Activated CD8-positive, alpha-beta memory T cell treated with anti-CD3 and anti-CD28 coated beads for 36 hours (primary cell): ENCODE results near the gene IKZF4. TPM values are rescaled to one million over a fixed set of nuclear protein-coding genes. Genes with fewer than 3 reads are reported as not detected.
"Not testable (repeated sequence)": the region's sequence is repeated elsewhere in the genome, so short reads cannot be mapped to it uniquely, and the experiment has no call there.

ENCODE experiments used
- CTCF ChIA-PET: fragments of 350-600 bp; sonication (Branson Sonifier 250); formaldehyde crosslinking; loops from one replicate; lab custom pipeline; 2021; ENCODE audit warnings: antibody characterized with exemption; lab: Charles Lee
- POLR2A ChIA-PET: fragments of 350-600 bp; sonication (Branson Sonifier 250); formaldehyde crosslinking; loops from one replicate; lab custom pipeline; 2021; ENCODE audit warnings: antibody characterized with exemption; lab: Charles Lee
- total RNA-seq, 2 experiments: library from RNA; stranded (reverse); gene quantifications; one replicate each; pipeline ENCODE4 v1.2.3, GENCODE V29; 2021

Gene IKZF4
- total RNA-seq, 2 experiments from 2014 or later, result 14.2 to 15.1 TPM

DNA sequence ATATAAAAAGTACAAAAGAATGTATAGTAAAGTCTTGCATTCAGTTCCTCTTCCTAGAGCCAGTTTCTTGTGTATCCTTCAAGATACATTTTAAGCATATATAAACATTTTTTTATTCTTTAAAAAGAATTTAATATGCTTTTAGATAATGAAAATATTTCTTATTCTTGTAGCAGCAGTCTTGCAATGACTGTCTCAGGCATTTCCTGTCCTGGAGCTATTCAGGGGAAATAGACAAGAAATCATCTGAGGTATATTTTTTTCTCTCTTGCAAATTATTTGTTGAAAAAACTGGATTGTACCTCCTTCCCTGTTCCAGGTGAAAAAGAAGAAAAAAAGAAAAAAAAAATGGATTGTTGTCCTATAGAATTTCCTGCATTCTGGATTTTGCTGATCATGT is 42.2 kb downstream of the IKZF4 start:
- ChIA-PET CTCF (no interaction called here), POLR2A (no interaction called here)

DNA sequence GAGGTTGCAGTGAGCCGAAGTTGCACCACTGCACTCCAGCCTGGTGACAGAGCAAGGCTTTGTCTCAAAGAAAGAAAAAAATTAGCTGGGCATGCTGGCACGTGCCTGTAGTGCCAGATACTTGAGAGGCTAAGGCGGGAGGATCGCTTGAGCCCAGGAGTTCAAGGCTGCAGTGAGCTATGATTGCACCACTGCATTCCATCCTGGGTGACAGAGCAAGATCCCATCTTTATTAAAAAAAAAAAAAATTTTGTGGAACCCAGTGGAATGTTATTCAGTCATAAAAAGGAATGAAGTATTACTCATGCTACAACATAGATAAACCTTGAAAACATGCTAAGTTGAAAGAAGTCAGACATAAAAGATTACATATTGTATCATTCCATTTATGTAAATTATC is 50.8 kb downstream of the IKZF4 start:
- ChIA-PET CTCF (no interaction called here), POLR2A (interaction anchor here (0.5 kb wide), 1 partner anchor 28 kb away, joined by 4 read pairs; no protein-coding TSS in a partner anchor)

DNA sequence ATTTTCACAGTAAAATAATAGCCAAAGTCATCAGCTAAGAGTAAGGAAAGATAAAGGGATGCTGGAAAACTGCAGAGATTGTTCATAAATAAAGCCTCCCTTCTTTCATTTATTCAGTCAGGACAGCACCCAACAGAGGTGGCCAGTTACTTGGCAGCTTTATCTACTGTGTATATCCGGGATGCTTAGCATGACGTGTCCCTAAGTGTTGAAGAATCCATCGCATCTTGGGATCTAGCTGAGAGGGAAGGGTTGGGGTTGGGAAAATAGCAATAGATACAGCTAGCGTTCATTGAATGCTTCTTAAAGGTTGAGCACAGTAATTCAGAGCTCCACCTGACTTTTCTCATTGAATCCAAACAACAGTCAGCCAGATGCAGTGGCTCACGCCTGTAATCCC is 53.6 kb downstream of the IKZF4 start:
- ChIA-PET POLR2A (no interaction called here), CTCF (no interaction called here)

DNA sequence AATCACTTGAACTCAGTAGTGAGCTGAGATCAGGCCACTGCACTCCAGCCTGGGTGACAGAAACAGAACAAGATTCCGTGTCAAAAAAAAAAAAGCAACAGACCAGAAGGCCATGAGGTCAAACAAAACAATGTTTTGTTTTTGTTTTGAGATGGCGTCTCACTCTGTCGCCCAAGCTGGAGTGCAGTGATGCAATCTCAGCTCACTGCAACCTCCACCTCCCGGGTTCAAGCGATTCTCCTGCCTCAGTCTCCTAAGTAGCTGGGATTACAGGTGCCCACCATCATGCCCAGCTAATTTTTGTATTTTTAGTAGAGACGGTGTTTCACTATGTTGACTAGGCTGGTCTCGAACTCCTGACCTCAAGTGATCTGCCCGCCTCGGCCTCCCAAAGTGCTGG is 57.1 kb downstream of the IKZF4 start:
- CTCF ChIA-PET, result interaction anchor here (0.6 to 1.1 kb wide), 3 partner anchors 34 to 334 kb away, joined by 3 read pairs; no protein-coding TSS in a partner anchor
- POLR2A ChIA-PET, result not testable (repeated sequence)

DNA sequence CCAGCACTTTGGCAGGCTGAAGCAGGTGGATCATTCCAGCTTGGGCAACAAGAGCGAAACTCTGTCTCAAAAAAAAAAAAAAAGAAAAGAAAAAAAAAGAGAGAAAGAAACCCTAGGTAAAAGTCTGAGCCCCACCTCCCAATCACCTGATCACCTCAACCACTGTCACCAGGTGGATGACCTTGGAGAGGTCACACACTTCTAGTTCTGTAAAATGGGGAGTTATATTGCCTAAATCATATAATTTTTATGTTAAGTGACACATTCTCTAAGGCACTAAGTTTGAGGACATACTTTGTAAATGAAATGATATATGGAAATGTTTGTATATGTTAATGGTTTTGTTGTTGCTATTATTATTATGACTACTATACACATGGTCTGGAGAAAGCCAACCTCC is 57.6 kb downstream of the IKZF4 start:
- CTCF ChIA-PET, result interaction anchor here (0.6 to 1.5 kb wide), 3 partner anchors 23 to 334 kb away, joined by 3 to 5 read pairs (median 3); no protein-coding TSS in a partner anchor
- POLR2A ChIA-PET, result no interaction called here

DNA sequence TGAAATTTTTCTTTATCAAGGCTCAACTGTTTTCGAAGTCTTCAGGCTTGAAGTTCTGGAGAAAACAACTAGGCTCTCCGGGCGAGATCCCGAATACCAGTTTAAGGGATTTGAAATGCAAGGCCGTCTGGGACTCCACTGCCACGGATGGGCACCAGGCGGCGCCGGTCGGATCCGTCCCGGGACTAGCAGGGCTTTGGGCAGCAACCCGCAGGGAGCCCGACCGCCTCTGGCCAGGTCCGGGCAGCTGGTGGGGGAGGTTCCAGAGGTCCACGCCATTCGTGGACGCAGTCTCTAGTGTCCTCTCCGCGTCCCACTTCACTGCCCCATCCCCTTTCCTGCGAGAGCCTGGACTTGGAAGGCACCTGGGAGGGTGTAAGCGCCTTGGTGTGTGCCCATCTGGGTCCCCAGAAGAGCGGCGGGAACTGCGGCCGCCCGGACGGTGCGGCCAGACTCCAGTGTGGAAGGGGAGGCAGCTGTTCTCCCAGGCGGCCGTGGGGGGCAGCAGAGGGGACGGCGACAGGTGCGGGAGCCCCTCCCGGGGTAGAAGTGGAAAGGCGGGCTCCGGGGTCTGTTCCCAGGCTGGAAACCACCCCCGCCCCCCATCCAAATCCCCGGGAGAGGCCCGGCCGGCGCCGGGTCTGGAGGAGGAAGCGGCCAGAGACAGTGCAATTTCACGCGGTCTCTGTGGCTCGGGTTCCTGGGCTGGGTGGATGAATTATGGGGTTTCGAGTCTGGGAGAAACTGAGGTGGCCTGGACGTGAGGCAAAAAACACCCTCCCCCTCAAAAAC is 58.3 kb downstream of the IKZF4 start:
- ChIA-PET CTCF (interaction anchor here (0.8 to 3.0 kb wide), 5 partner anchors 23 to 110 kb away, joined by 3 to 20 read pairs (median 5); partner anchors contain the start of genes PA2G4, RAB5B and SMARCC2), POLR2A (interaction anchor here (0.6 to 1.0 kb wide), 2 partner anchors 25 to 59 kb away, joined by 3 read pairs; partner anchors contain the start of gene PA2G4)

DNA sequence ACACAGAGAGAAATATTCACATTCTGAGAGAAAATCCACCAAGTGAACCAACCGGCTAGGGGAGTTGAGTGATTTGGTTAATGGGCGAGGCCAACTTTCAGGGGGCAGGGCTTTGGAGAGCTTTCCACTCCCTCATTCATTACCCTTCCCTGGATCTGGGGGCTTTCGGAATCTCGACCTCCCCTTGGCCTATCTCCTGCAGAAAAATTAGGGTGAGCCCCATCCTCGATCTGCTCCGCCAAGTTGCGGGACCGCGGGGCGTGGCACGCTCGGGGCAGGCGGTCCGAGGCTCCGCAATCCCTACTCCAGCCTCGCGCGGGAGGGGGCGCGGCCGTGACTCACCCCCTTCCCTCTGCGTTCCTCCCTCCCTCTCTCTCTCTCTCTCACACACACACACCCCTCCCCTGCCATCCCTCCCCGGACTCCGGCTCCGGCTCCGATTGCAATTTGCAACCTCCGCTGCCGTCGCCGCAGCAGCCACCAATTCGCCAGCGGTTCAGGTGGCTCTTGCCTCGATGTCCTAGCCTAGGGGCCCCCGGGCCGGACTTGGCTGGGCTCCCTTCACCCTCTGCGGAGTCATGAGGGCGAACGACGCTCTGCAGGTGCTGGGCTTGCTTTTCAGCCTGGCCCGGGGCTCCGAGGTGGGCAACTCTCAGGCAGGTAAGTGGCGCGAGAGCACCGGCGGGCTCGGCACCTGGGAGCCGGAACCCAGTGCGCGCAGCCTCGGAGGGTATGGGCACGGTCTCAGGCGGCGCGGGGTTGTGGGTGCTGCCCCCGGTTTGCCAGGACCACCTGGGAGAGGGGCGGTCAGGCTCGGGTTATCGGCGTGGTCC is 59.1 kb downstream of the IKZF4 start, which contains the start of gene ERBB3:
Gene ERBB3 (plus strand): TSS at position 443 of the 833 bp plus-strand sequence. CDS start 136 bp downstream, at position 579.
- POLR2A ChIA-PET, result interaction anchor here (0.6 to 1.0 kb wide), 3 partner anchors 24 to 60 kb away, joined by 3 read pairs; partner anchors contain the start of gene PA2G4
- CTCF ChIA-PET, result interaction anchor here (0.6 to 3.0 kb wide), 5 partner anchors 22 to 133 kb away, joined by 4 to 20 read pairs (median 5); partner anchors contain the start of genes PA2G4 and SMARCC2

DNA sequence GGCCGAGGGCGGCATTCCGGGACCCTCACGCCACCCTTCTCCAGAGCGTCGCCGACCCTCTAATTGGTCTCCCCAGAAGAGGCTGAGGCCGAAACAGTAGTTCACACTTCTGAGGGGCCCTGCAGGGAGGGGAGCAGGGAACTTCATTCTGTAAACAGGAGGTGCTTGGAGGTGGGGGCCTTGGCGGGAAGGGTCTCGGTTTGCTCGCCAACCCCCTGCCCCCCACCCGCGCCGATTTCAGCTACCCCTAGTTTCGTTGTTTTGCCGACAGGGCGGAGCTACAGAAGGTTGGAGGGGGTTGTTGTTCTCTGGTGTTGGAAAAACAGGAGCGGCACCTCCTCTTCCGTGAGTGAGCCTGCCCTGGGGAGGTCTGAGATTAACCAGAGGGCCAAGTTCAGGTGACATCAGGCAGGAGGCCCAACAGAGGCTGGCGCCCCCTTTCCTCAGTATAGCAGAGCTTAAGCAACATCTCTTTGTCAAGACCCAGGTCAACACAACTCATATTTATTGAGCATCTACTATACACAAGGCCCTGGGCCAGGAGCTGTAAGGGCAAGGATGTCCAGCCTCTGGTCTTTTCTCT is 59.8 kb downstream of the IKZF4 start:
- ChIA-PET CTCF (interaction anchor here (0.6 to 3.0 kb wide), 3 partner anchors 24 to 132 kb away, joined by 3 to 20 read pairs (median 4); partner anchors contain the start of gene PA2G4), POLR2A (no interaction called here)

DNA sequence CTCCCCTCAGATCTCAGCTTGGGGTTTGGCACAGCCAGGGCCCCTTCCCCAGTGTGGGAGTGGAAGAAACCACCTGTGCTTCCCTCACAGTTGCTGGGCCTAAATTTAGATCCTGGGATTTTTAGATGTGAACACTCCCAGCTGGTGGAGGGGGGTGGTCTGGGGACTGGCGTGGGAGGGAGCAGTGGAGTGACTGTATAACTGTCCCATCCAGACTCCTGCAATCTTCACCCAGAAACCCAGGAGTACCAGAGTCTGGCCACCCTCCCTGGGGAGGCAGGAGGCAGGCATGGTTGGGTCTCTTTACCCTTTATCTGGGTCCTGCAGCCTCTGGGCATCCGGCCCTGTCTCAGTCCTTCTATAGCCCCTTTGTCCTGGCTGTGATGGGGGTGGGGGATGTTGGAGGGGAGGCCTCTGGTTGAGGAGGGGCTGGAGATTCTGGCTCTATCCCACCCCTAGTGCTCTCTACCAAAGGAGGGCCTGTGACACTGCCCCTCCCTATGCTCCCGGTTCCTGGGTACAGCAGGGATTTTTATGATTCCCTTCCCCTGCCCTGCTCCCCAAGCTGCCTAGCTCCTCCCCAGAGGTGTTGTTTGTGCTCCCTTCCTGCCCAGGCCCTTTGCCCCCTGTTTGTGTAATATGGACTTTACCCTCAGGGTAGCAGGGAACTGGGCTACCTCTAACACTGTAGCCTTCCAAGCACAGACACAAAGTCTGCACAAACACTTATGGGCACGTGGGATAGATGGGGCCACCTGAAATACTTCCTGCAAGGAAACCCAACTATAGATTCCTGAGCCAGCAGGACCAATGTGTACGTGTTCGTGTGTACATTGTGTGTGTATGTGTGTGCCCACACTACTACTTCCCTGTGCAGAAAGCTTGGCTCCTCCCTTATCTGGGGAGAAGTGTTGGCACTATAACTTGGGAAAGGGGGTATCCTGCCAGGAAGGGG is 60.8 kb downstream of the IKZF4 start:
- ChIA-PET CTCF (interaction anchor here (0.6 to 3.0 kb wide), 4 partner anchors 23 to 1585 kb away, joined by 3 to 20 read pairs (median 3); partner anchors contain the start of gene PA2G4), POLR2A (no interaction called here)

DNA sequence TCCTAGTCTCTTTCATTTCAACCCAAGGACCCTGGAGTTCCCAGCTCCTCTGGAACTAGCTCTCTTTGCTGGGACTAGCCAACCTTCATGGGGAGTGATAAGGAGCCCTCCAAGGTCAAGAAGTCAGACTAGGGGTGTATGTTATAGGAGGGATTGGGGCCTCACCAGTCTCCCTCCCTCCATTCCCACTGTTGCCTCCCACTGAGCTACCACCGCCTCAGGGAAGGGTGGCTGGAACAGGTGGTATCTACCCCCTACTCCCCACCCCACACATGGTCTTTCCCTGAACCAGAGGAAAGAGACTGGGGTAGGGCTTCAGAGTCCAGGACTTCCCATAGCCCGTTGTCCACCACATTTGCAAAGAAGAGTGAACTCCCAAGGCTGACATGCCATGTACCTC is 61.5 kb downstream of the IKZF4 start:
- ChIA-PET CTCF (no interaction called here), POLR2A (no interaction called here)

DNA sequence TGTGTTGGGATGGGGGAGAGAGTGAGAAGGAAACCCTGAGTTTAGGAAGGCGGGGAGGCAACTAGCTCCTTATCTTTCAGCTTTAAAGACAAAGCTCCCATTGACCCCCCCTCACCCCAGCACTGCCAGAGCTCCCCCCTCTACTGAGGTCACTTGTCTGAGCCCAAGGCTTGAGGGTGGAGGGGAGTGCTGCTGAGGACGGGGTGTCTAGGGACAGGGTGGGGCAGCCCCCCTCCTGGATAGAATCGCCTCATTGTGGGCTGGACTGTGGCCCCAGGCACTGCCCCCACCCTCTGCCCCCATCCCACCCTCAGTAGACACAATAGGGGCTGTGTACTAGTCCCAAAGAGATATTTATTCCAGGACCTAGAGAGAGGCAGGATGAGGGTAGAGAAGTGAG is 62.1 kb downstream of the IKZF4 start:
- CTCF ChIA-PET, result no interaction called here
- POLR2A ChIA-PET, result no interaction called here

DNA sequence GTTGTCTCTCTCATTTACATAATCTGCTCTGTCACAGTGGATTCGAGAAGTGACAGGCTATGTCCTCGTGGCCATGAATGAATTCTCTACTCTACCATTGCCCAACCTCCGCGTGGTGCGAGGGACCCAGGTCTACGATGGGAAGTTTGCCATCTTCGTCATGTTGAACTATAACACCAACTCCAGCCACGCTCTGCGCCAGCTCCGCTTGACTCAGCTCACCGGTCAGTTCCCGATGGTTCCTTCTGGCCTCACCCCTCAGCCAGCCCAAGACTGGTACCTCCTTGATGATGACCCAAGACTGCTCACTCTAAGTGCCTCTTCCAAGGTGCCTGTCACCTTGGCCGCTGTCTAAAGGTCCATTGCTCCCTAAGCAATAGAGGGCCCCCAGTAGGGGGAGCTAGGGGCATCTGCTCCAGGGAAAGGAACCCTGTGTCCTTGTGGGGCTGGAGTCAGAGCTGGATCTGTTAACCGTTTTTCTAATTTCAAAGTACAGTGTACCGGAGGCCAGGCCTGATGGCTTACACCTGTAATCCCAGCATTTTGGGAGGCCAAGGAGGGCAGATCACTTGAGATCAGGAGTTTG is 64.2 kb downstream of the IKZF4 start:
- ChIA-PET POLR2A (interaction anchor here (1.6 kb wide), 1 partner anchor 19 kb away, joined by 4 read pairs; the partner anchor contains the start of gene PA2G4), CTCF (interaction anchor here (0.8 to 1.4 kb wide), 7 partner anchors 11 to 75 kb away, joined by 3 to 7 read pairs (median 3); partner anchors contain the start of gene PA2G4)

DNA sequence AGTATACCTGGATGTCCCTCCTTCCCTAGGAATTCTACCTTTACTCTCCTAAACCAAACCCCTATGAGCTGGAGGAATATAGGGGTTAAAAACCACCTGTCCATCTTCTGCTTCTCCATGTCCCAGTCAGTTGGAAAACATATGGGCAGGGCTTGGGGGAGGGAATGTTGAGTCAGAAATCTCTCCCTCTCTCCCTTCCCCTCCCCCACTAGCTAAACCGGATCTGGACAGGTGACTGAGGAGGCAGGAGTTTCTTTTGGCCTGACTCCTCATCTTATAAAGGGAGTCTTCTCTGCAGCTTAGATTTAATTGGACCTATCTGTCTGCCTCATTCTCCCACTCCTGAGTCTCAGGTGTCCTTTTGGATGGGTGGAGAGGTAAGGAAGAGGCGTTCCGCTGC is 65.3 kb downstream of the IKZF4 start:
- CTCF ChIA-PET, result interaction anchor here (0.5 to 1.4 kb wide), 4 partner anchors 19 to 348 kb away, joined by 3 to 4 read pairs (median 4); no protein-coding TSS in a partner anchor
- POLR2A ChIA-PET, result interaction anchor here (0.6 kb wide), 1 partner anchor 66 kb away, joined by 4 read pairs; the partner anchor contains the start of gene MYL6B

DNA sequence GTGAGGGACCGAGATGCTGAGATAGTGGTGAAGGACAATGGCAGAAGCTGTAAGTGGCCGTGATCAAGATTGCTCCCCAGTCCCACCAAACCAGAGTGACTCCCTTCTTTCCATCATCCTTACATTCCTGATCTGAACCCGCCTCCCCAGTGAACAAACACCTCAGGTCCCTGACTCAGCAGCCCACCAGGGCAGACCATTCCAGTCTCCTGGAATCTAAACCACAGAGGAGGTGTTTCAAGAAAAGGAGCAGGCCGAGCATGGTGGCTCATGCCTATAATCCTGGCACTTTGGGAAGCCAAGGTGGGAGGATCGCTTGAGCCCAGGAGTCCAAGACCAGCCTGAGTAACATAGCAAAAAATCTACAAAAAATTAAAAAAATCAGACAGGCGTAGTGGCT is 65.8 kb downstream of the IKZF4 start:
- CTCF ChIA-PET, result interaction anchor here (0.5 to 1.4 kb wide), 5 partner anchors 20 to 348 kb away, joined by 3 to 4 read pairs (median 3); no protein-coding TSS in a partner anchor
- POLR2A ChIA-PET, result interaction anchor here (0.6 kb wide), 1 partner anchor 65 kb away, joined by 4 read pairs; the partner anchor contains the start of gene MYL6B

DNA sequence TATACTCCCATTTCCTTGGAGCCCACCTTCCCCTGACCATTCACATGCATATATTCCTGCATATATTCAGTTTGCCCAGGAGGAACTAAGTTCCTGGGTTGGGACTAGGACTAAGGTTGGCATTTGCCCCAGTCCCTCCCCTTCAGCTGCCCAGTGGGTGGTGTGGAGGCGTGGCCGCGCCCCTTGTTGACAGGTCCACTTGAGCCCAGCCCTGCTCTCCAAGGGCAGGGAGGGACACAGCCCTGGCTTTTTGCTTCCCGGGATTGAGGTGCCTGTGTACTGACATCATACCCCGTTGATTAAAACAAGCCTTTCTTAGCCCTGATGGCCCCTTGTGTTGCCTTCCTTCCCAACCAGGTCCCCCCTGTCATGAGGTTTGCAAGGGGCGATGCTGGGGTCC is 66.4 kb downstream of the IKZF4 start:
- POLR2A ChIA-PET, result no interaction called here
- CTCF ChIA-PET, result interaction anchor here (0.6 to 0.7 kb wide), 2 partner anchors 23 to 166 kb away, joined by 3 read pairs; no protein-coding TSS in a partner anchor
